WTC11 (cell line): ENCODE measurements around the gene TANGO6. TPM values are rescaled to one million over a fixed set of nuclear protein-coding genes. Genes with fewer than 3 reads are reported as not detected.

Source experiments
- CBFB ChIP-seq: sonication (generic); formaldehyde crosslinking; IDR thresholded peaks from 2 replicates; pipeline ENCODE4 v1.8.1; 2022; ENCODE audit warnings: mild to moderate bottlenecking, low read depth, missing genetic modification reagents
- CREM ChIP-seq: sonication (generic); formaldehyde crosslinking; IDR thresholded peaks from 2 replicates; pipeline ENCODE4 v1.8.1; 2022; ENCODE audit warnings: mild to moderate bottlenecking, missing genetic modification reagents, moderate library complexity
- ELF4 ChIP-seq: sonication (generic); formaldehyde crosslinking; IDR thresholded peaks from 2 replicates; pipeline ENCODE4 v1.8.1; 2022; ENCODE audit warnings: low read depth, mild to moderate bottlenecking, moderate library complexity, missing genetic modification reagents
- ETV6 ChIP-seq: sonication (generic); formaldehyde crosslinking; IDR thresholded peaks from 2 replicates; pipeline ENCODE4 v1.8.1; 2022; ENCODE audit warnings: mild to moderate bottlenecking, missing genetic modification reagents
- FOXJ3 ChIP-seq: sonication (generic); formaldehyde crosslinking; IDR thresholded peaks from 2 replicates; pipeline ENCODE4 v1.9.0; 2021; ENCODE audit warnings: missing genetic modification reagents, mild to moderate bottlenecking, borderline replicate concordance
- JAZF1 ChIP-seq: fragments of 250-450 bp; sonication (Bioruptor Pico); IDR thresholded peaks from 2 replicates; pipeline ENCODE4 v1.9.0; 2021; ENCODE audit warnings: moderate library complexity, mild to moderate bottlenecking, inconsistent platforms
- KAT7 ChIP-seq: sonication (generic); formaldehyde crosslinking; IDR thresholded peaks from 2 replicates; pipeline ENCODE4 v1.8.1; 2023; ENCODE audit warnings: missing genetic modification reagents, mild to moderate bottlenecking, borderline replicate concordance
- MYBL2 ChIP-seq: sonication (generic); formaldehyde crosslinking; IDR thresholded peaks from 2 replicates; pipeline ENCODE4 v1.8.1; 2023; ENCODE audit warnings: mild to moderate bottlenecking, moderate library complexity, missing genetic modification reagents
- NFE2L1 ChIP-seq: sonication (generic); formaldehyde crosslinking; IDR thresholded peaks from 2 replicates; pipeline ENCODE4 v1.8.1; 2023; ENCODE audit warnings: missing genetic modification reagents
- RELA ChIP-seq: sonication (generic); formaldehyde crosslinking; IDR thresholded peaks from 2 replicates; pipeline ENCODE4 v1.8.1; 2022; ENCODE audit warnings: missing genetic modification reagents, mild to moderate bottlenecking, borderline replicate concordance
- SMAD4 ChIP-seq: sonication (generic); formaldehyde crosslinking; IDR thresholded peaks from 2 replicates; pipeline ENCODE4 v1.8.0; 2022; ENCODE audit warnings: mild to moderate bottlenecking, missing genetic modification reagents
- SOX15 ChIP-seq: fragments of 250-450 bp; sonication (Bioruptor Pico); IDR thresholded peaks from 2 replicates; pipeline ENCODE4 v1.9.0; 2021; ENCODE audit warnings: mild to moderate bottlenecking
- ZBTB21 ChIP-seq: sonication (generic); formaldehyde crosslinking; IDR thresholded peaks from 2 replicates; pipeline ENCODE4 v1.8.1; 2023; ENCODE audit warnings: mild to moderate bottlenecking, missing genetic modification reagents, borderline replicate concordance
- ZNF317 ChIP-seq: sonication (generic); formaldehyde crosslinking; IDR thresholded peaks from 2 replicates; pipeline ENCODE4 v1.8.1; 2023; ENCODE audit warnings: low read depth, mild to moderate bottlenecking, moderate library complexity, missing genetic modification reagents, borderline replicate concordance
- ZNF396 ChIP-seq: fragments of 250-450 bp; sonication (Bioruptor Pico); IDR thresholded peaks from 2 replicates; pipeline ENCODE4 v1.8.0; 2021; ENCODE audit warnings: mild to moderate bottlenecking, moderate library complexity, borderline replicate concordance
- ZNF423 ChIP-seq: fragments of 250-450 bp; sonication (Bioruptor Pico); IDR thresholded peaks from 2 replicates; pipeline ENCODE4 v2.1.2; 2022; ENCODE audit warnings: mild to moderate bottlenecking, moderate library complexity
- total RNA-seq: library from RNA; stranded (reverse); gene quantifications from 3 replicates; pipeline ENCODE4 v1.2.3, GENCODE V29; 2021
- TF ChIP-seq, protein P1 (sequence below): sonication (generic); formaldehyde crosslinking; IDR thresholded peaks from 2 replicates; pipeline ENCODE4 v1.8.0; 2022; ENCODE audit warnings: missing genetic modification reagents
- TF ChIP-seq, protein P2 (sequence below): fragments of 250-450 bp; sonication (Bioruptor Pico); IDR thresholded peaks from 2 replicates; pipeline ENCODE4 v1.9.0; 2021; ENCODE audit warnings: moderate library complexity, mild to moderate bottlenecking, inconsistent platforms, borderline replicate concordance
- TF ChIP-seq, protein P3 (sequence below): sonication (generic); formaldehyde crosslinking; conservative IDR thresholded peaks from 2 replicates; pipeline ENCODE4 v1.8.1; 2022; ENCODE audit warnings: mild to moderate bottlenecking, missing genetic modification reagents
- TF ChIP-seq, protein P4 (sequence below): fragments of 200-600 bp; IDR thresholded peaks from 2 replicates; pipeline ENCODE4 v1.8.0; 2022; ENCODE audit warnings: antibody characterized with exemption
- TF ChIP-seq, protein P5 (sequence below): sonication (generic); formaldehyde crosslinking; IDR thresholded peaks from 2 replicates; pipeline ENCODE4 v1.8.0; 2023; ENCODE audit warnings: missing genetic modification reagents, mild to moderate bottlenecking, borderline replicate concordance
- TF ChIP-seq, protein P6 (sequence below): sonication (generic); formaldehyde crosslinking; IDR thresholded peaks from 2 replicates; pipeline ENCODE4 v1.8.1; 2023; ENCODE audit warnings: mild to moderate bottlenecking, missing genetic modification reagents, moderate library complexity
- TF ChIP-seq, protein P7 (sequence below): sonication (generic); formaldehyde crosslinking; IDR thresholded peaks from 2 replicates; pipeline ENCODE4 v1.8.0; 2022; ENCODE audit warnings: mild to moderate bottlenecking, missing genetic modification reagents
- TF ChIP-seq, protein P8 (sequence below): sonication (generic); formaldehyde crosslinking; IDR thresholded peaks from 2 replicates; pipeline ENCODE4 v1.8.0; 2022; ENCODE audit warnings: mild to moderate bottlenecking, missing genetic modification reagents

The TANGO6 gene
- total RNA-seq, 1 experiment from 2014 or later: 15.6 TPM

- TF ChIP-seq, protein P1, sequence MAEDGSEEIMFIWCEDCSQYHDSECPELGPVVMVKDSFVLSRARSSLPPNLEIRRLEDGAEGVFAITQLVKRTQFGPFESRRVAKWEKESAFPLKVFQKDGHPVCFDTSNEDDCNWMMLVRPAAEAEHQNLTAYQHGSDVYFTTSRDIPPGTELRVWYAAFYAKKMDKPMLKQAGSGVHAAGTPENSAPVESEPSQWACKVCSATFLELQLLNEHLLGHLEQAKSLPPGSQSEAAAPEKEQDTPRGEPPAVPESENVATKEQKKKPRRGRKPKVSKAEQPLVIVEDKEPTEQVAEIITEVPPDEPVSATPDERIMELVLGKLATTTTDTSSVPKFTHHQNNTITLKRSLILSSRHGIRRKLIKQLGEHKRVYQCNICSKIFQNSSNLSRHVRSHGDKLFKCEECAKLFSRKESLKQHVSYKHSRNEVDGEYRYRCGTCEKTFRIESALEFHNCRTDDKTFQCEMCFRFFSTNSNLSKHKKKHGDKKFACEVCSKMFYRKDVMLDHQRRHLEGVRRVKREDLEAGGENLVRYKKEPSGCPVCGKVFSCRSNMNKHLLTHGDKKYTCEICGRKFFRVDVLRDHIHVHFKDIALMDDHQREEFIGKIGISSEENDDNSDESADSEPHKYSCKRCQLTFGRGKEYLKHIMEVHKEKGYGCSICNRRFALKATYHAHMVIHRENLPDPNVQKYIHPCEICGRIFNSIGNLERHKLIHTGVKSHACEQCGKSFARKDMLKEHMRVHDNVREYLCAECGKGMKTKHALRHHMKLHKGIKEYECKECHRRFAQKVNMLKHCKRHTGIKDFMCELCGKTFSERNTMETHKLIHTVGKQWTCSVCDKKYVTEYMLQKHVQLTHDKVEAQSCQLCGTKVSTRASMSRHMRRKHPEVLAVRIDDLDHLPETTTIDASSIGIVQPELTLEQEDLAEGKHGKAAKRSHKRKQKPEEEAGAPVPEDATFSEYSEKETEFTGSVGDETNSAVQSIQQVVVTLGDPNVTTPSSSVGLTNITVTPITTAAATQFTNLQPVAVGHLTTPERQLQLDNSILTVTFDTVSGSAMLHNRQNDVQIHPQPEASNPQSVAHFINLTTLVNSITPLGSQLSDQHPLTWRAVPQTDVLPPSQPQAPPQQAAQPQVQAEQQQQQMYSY: no peak
- TF ChIP-seq ZBTB21 (CRISPR knock-in tag) (no peak), ETV6 (CRISPR knock-in tag) (peak; percentile 97), SMAD4 (CRISPR knock-in tag) (no peak), FOXJ3 (CRISPR knock-in tag) (no peak), CREM (CRISPR knock-in tag) (no peak), CBFB (CRISPR knock-in tag) (0 out of 2 replicates have a peak, but pooled peaks have one; percentile 18), NFE2L1 (CRISPR knock-in tag) (no peak), ZNF317 (CRISPR knock-in tag) (no peak), KAT7 (CRISPR knock-in tag) (no peak), JAZF1 (CRISPR knock-in tag) (no peak), ZNF396 (no peak), ELF4 (no peak), SOX15 (no peak), MYBL2 (no peak), RELA (CRISPR knock-in tag) (no peak), ZNF423 (CRISPR knock-in tag) (peak; percentile 98)
- TF ChIP-seq, protein P2, sequence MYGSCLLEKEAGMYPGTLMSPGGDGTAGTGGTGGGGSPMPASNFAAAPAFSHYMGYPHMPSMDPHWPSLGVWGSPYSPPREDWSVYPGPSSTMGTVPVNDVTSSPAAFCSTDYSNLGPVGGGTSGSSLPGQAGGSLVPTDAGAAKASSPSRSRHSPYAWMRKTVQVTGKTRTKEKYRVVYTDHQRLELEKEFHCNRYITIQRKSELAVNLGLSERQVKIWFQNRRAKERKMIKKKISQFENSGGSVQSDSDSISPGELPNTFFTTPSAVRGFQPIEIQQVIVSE (CRISPR knock-in tag): no peak
- TF ChIP-seq, protein P3, sequence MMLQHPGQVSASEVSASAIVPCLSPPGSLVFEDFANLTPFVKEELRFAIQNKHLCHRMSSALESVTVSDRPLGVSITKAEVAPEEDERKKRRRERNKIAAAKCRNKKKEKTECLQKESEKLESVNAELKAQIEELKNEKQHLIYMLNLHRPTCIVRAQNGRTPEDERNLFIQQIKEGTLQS: no peak
- TF ChIP-seq, protein P4, sequence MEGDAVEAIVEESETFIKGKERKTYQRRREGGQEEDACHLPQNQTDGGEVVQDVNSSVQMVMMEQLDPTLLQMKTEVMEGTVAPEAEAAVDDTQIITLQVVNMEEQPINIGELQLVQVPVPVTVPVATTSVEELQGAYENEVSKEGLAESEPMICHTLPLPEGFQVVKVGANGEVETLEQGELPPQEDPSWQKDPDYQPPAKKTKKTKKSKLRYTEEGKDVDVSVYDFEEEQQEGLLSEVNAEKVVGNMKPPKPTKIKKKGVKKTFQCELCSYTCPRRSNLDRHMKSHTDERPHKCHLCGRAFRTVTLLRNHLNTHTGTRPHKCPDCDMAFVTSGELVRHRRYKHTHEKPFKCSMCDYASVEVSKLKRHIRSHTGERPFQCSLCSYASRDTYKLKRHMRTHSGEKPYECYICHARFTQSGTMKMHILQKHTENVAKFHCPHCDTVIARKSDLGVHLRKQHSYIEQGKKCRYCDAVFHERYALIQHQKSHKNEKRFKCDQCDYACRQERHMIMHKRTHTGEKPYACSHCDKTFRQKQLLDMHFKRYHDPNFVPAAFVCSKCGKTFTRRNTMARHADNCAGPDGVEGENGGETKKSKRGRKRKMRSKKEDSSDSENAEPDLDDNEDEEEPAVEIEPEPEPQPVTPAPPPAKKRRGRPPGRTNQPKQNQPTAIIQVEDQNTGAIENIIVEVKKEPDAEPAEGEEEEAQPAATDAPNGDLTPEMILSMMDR: no peak
- TF ChIP-seq, protein P5, sequence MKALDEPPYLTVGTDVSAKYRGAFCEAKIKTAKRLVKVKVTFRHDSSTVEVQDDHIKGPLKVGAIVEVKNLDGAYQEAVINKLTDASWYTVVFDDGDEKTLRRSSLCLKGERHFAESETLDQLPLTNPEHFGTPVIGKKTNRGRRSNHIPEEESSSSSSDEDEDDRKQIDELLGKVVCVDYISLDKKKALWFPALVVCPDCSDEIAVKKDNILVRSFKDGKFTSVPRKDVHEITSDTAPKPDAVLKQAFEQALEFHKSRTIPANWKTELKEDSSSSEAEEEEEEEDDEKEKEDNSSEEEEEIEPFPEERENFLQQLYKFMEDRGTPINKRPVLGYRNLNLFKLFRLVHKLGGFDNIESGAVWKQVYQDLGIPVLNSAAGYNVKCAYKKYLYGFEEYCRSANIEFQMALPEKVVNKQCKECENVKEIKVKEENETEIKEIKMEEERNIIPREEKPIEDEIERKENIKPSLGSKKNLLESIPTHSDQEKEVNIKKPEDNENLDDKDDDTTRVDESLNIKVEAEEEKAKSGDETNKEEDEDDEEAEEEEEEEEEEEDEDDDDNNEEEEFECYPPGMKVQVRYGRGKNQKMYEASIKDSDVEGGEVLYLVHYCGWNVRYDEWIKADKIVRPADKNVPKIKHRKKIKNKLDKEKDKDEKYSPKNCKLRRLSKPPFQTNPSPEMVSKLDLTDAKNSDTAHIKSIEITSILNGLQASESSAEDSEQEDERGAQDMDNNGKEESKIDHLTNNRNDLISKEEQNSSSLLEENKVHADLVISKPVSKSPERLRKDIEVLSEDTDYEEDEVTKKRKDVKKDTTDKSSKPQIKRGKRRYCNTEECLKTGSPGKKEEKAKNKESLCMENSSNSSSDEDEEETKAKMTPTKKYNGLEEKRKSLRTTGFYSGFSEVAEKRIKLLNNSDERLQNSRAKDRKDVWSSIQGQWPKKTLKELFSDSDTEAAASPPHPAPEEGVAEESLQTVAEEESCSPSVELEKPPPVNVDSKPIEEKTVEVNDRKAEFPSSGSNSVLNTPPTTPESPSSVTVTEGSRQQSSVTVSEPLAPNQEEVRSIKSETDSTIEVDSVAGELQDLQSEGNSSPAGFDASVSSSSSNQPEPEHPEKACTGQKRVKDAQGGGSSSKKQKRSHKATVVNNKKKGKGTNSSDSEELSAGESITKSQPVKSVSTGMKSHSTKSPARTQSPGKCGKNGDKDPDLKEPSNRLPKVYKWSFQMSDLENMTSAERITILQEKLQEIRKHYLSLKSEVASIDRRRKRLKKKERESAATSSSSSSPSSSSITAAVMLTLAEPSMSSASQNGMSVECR: 0 out of 2 replicates have a peak, but pooled peaks have one; percentile 22
- TF ChIP-seq, protein P6, sequence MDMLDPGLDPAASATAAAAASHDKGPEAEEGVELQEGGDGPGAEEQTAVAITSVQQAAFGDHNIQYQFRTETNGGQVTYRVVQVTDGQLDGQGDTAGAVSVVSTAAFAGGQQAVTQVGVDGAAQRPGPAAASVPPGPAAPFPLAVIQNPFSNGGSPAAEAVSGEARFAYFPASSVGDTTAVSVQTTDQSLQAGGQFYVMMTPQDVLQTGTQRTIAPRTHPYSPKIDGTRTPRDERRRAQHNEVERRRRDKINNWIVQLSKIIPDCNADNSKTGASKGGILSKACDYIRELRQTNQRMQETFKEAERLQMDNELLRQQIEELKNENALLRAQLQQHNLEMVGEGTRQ (CRISPR knock-in tag): peak; percentile 29; the same call in 1 of the 2 replicates
- TF ChIP-seq, protein P7, sequence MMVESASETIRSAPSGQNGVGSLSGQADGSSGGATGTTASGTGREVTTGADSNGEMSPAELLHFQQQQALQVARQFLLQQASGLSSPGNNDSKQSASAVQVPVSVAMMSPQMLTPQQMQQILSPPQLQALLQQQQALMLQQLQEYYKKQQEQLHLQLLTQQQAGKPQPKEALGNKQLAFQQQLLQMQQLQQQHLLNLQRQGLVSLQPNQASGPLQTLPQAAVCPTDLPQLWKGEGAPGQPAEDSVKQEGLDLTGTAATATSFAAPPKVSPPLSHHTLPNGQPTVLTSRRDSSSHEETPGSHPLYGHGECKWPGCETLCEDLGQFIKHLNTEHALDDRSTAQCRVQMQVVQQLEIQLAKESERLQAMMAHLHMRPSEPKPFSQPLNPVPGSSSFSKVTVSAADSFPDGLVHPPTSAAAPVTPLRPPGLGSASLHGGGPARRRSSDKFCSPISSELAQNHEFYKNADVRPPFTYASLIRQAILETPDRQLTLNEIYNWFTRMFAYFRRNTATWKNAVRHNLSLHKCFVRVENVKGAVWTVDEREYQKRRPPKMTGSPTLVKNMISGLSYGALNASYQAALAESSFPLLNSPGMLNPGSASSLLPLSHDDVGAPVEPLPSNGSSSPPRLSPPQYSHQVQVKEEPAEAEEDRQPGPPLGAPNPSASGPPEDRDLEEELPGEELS (CRISPR knock-in tag): peak; percentile 58; the same call in 1 of the 2 replicates
- TF ChIP-seq, protein P8, sequence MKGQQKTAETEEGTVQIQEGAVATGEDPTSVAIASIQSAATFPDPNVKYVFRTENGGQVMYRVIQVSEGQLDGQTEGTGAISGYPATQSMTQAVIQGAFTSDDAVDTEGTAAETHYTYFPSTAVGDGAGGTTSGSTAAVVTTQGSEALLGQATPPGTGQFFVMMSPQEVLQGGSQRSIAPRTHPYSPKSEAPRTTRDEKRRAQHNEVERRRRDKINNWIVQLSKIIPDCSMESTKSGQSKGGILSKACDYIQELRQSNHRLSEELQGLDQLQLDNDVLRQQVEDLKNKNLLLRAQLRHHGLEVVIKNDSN (CRISPR knock-in tag): no peak; the same call in 1 of the 2 replicates
Observed at GRCh38 chr16:69078073-69078472, 234.7 kb downstream of the TANGO6 start (continued).
